Panc1 (cell line): Measurements from ENCODE around the gene FCN2. TPM values are rescaled to one million over a fixed set of nuclear protein-coding genes. Genes with fewer than 3 reads are reported as not detected.

Source experiments
- ATAC-seq: fragments of 200-7000 bp; cut with Tn5 transposase; 2 replicates; pipeline ENCODE4 v1.9.1; 2020; ENCODE audit warnings: mild to moderate bottlenecking, moderate library complexity
- BruUV-seq: library from RNA; stranded (reverse); fragments of 400-500 nt; replicated peaks from 2 replicates; lab custom pipeline; 2021; lab: Mats Ljungman, UMichigan
- CTCF ChIA-PET: fragments of 300-600 bp; sonication (Branson Sonifier 250); formaldehyde crosslinking; loops from one replicate; lab custom pipeline; 2022; ENCODE audit warnings: antibody characterized with exemption; lab: Charles Lee
- POLR2A ChIA-PET: fragments of 300-600 bp; sonication (Branson Sonifier 250); formaldehyde crosslinking; loops from one replicate; lab custom pipeline; 2022; ENCODE audit warnings: antibody characterized with exemption; lab: Charles Lee
- DNase-seq: peaks from one replicate; pipeline ENCODE4 v3.0.0-alpha.2; 2010; ENCODE audit warnings: low read depth, low spot score
- H3K27ac ChIP-seq: 2 replicates; pipeline ENCODE4 v1.5.1; 2011; ENCODE audit warnings: mild to moderate bottlenecking, low read length, inconsistent platforms
- H3K27me3 ChIP-seq: fragments of 200-500 bp; sonication (Bioruptor generic); 2 replicates; pipeline ENCODE4 v1.6.0; 2014; ENCODE audit warnings: low read length, inconsistent platforms; ENCODE audit not compliant: control insufficient read depth, insufficient read depth
- H3K36me3 ChIP-seq: fragments of 200-500 bp; sonication (Bioruptor generic); 2 replicates; pipeline ENCODE4 v1.5.1; 2014; ENCODE audit warnings: inconsistent platforms, mild to moderate bottlenecking, low read length, moderate library complexity; ENCODE audit not compliant: control insufficient read depth, insufficient read depth
- H3K4me1 ChIP-seq: 2 replicates; pipeline ENCODE4 v1.5.1; 2011; ENCODE audit warnings: inconsistent platforms, mild to moderate bottlenecking, low read length, moderate library complexity; ENCODE audit not compliant: control insufficient read depth, insufficient read depth
- H3K4me3 ChIP-seq, 2 experiments: 2 replicates each; pipeline ENCODE4 v1.5.1; 2011 to 2012; ENCODE audit warnings: low read depth in 2 of 2, low read length in 2 of 2, mild to moderate bottlenecking in 2 of 2, inconsistent platforms in 1 of 2, moderate library complexity in 1 of 2
- H3K9me3 ChIP-seq: fragments of 200-500 bp; sonication (Bioruptor generic); 2 replicates; pipeline ENCODE4 v1.5.1; 2014; ENCODE audit warnings: low read depth, mild to moderate bottlenecking, inconsistent platforms, low read length, moderate library complexity; ENCODE audit not compliant: control insufficient read depth, insufficient read depth
- CTCF ChIP-seq: fragments of 450-650 bp; IDR thresholded peaks from 2 replicates; pipeline ENCODE4 v1.5.1; 2017; ENCODE audit warnings: mild to moderate bottlenecking
- POLR2AphosphoS5 ChIP-seq: IDR thresholded peaks from 2 replicates; pipeline ENCODE4 v1.6.1; 2012; ENCODE audit warnings: mild to moderate bottlenecking, low read depth, low read length, moderate library complexity
- REST ChIP-seq, 2 experiments: IDR thresholded peaks; 2 replicates each; pipeline ENCODE4 v1.6.1; 2011 to 2012; ENCODE audit warnings: low read depth in 2 of 2, control low read depth in 1 of 2, low read length in 1 of 2, mild to moderate bottlenecking in 1 of 2, moderate library complexity in 1 of 2; ENCODE audit not compliant: insufficient read depth in 1 of 2
- SIN3A ChIP-seq: IDR thresholded peaks from 2 replicates; pipeline ENCODE4 v1.6.1; 2012; ENCODE audit warnings: low read depth, mild to moderate bottlenecking, low read length, moderate library complexity, borderline replicate concordance; ENCODE audit not compliant: insufficient read depth
- TCF7L2 ChIP-seq: IDR thresholded peaks from 2 replicates; pipeline ENCODE4 v1.6.1; 2011; ENCODE audit warnings: mild to moderate bottlenecking, low read depth, low read length, inconsistent platforms
- in situ Hi-C: cut with HindIII; loops from 2 replicates; pipeline ENCODE4 v1.10.0; 2016; ENCODE audit warnings: low sequenced_read_pairs, low pct_unique_long_range_greater_than_20kb
- intact Hi-C: fragments of 100-400 bp; cut with micrococcal nuclease; formaldehyde crosslinking; loops from one replicate; pipeline ENCODE4 v1.10.0; 2022; ENCODE audit not compliant: unreplicated experiment
- total RNA-seq: library from RNA; stranded (reverse); gene quantifications from one replicate; pipeline ENCODE4 v1.2.1, GENCODE V29; 2021; ENCODE audit not compliant: unreplicated experiment

Gene FCN2
- total RNA-seq, 1 experiment from 2014 or later: not detected

- BruUV-seq: no TSS peak
- in situ Hi-C loops (no loop called here), intact Hi-C loops (no loop called here)
- DNase-seq: no peak
- TF ChIP-seq POLR2AphosphoS5: no peak
- TF ChIP-seq REST (IDR thresholded peaks at IDR 0.05; ENCODE audit: insufficient read depth in 1 of 2, low read depth in 2 of 2, low read length in 1 of 2): no peak
- TF ChIP-seq SIN3A: no peak
- no peak for TF ChIP-seq TCF7L2
- no peak for TF ChIP-seq CTCF
- no peaks in the 10 kb centered on the region for H3K9me3 ChIP-seq
- H3K4me3 ChIP-seq: no peak overlapping the region
- CTCF ChIA-PET: no interaction called here
- no peaks in the 10 kb centered on the region for H3K36me3 ChIP-seq
- no peak overlapping the region for H3K27ac ChIP-seq
- POLR2A ChIA-PET: no interaction called here
- no peaks in the 10 kb centered on the region for H3K4me1 ChIP-seq
- ATAC-seq: no peak
- H3K27me3 ChIP-seq: no peaks in the 10 kb centered on the region
Measured at GRCh38 chr9:134909511-134910481, 29.2 kb downstream of the FCN2 start.

GRCh38 chr9:134912126-134912840, 31.7 kb downstream of the FCN2 start:
- intact Hi-C loops: no loop called here
- ATAC-seq: no peak
- DNase-seq: no peak
- BruUV-seq: no TSS peak
- ChIA-PET POLR2A (no interaction called here), CTCF (no interaction called here)
- H3K9me3 ChIP-seq: no peaks in the 10 kb centered on the region
- H3K27ac ChIP-seq: no peak overlapping the region
- no peak overlapping the region for H3K4me3 ChIP-seq
- TF ChIP-seq POLR2AphosphoS5 (no peak), CTCF (no peak), REST (IDR thresholded peaks at IDR 0.05; ENCODE audit: insufficient read depth in 1 of 2, low read depth in 2 of 2, low read length in 1 of 2) (no peak), TCF7L2 (no peak), SIN3A (no peak)
- no peaks in the 10 kb centered on the region for H3K4me1 ChIP-seq
- no peaks in the 10 kb centered on the region for H3K27me3 ChIP-seq
- in situ Hi-C loops: no loop called here
- no peaks in the 10 kb centered on the region for H3K36me3 ChIP-seq
